ENCODE results near the gene CDH9.

CDH9 gene

DNA sequence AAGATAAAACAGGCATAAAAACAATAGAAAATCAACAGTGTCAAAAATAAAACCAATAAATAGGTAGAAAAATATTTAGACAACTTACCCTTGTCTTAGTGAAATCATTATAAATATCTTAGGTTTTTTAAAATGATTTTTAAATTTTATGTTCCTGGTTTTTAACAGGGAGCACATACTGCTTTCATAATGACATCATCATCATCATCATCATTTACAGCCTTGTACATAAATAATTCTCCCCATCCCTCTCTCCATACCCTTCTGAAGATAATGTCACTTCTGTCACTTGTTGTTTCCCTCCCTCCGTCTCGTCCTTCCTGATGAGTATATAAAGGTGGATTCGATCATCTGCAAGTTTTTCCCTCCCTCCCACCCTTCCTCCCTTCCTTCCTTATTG, 56.6 kb downstream of the CDH9 start:
- Histone ChIP-seq H3K4me1 (ENCODE audit: control insufficient read depth in 2 of 2, insufficient read depth in 2 of 2, low read length in 2 of 2) (no peaks in the 10 kb centered on the region), H3K36me3 (ENCODE audit: control insufficient read depth in 2 of 2, insufficient read depth in 2 of 2, low read length in 2 of 2) (no peaks in the 10 kb centered on the region), H3K27me3 (ENCODE audit: control insufficient read depth in 2 of 2, insufficient read depth in 2 of 2, low read length in 2 of 2) (no peaks in the 10 kb centered on the region), H3K9me3 (ENCODE audit: control insufficient read depth in 2 of 2, low read length in 2 of 2) (peaks cover 0 to 3% of the 10 kb centered on the region in 2 donors), H3K4me3 (ENCODE audit: low read length in 2 of 2) (no peak overlapping the region), H3K27ac (ENCODE audit: low read depth in 2 of 2, low read length in 2 of 2) (no peak overlapping the region), H3K9ac (ENCODE audit: low read depth in 1 of 2, low read length in 2 of 2) (no peak overlapping the region)

DNA sequence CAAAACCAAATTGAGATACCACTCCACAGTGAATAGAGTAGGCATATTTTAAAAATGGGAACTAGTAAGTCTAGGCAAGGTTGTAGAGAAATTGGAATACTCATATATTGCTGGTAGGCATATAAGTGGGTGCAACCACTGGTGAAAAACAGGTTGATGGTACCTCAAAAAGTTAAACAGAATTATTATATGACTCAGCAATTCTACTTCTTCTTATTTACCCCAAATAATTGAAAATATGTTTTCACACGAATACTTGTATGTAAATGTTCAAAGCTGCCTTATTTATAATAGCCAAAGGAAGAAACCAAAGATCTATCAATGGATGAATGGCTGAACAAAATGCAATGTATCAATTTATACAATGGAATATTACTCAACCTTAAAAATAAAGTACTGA, 79.1 kb downstream of the CDH9 start:
- no peak overlapping the region for H3K4me3 ChIP-seq (ENCODE audit: low read length in 2 of 2)
- no peaks in the 10 kb centered on the region for H3K27me3 ChIP-seq (ENCODE audit: control insufficient read depth in 2 of 2, insufficient read depth in 2 of 2, low read length in 2 of 2)
- no peaks in the 10 kb centered on the region for H3K9me3 ChIP-seq (ENCODE audit: control insufficient read depth in 2 of 2, low read length in 2 of 2)
- no peak overlapping the region for H3K27ac ChIP-seq (ENCODE audit: low read depth in 2 of 2, low read length in 2 of 2)
- no peaks in the 10 kb centered on the region for H3K4me1 ChIP-seq (ENCODE audit: control insufficient read depth in 2 of 2, insufficient read depth in 2 of 2, low read length in 2 of 2)
- H3K9ac ChIP-seq (ENCODE audit: low read depth in 1 of 2, low read length in 2 of 2): no peak overlapping the region
- H3K36me3 ChIP-seq (ENCODE audit: control insufficient read depth in 2 of 2, insufficient read depth in 2 of 2, low read length in 2 of 2): no peaks in the 10 kb centered on the region

DNA sequence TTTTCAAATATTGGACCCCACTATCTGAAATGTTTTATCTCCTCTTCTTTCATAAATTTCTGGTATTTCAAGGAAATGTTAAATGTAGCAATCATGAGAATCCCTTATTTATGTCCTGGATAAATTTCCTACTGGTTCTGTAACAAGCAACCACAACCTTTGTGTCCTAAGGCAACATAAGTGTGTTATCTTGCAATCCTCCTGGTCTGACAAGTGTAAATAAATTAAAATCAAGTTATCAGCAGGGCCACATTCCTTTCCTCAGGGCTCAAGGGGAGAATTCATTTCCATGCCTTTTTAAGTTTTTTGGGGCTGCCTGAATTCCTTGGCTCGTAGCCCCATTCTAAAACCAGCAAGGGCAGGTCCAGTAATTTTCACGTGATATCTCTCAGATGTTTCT, 83.2 kb downstream of the CDH9 start:
- no peak overlapping the region for H3K9ac ChIP-seq (ENCODE audit: low read depth in 1 of 2, low read length in 2 of 2)
- H3K9me3 ChIP-seq (ENCODE audit: control insufficient read depth in 2 of 2, low read length in 2 of 2): no peaks in the 10 kb centered on the region
- H3K27ac ChIP-seq (ENCODE audit: low read depth in 2 of 2, low read length in 2 of 2): no peak overlapping the region
- H3K27me3 ChIP-seq (ENCODE audit: control insufficient read depth in 2 of 2, insufficient read depth in 2 of 2, low read length in 2 of 2): no peaks in the 10 kb centered on the region
- H3K36me3 ChIP-seq (ENCODE audit: control insufficient read depth in 2 of 2, insufficient read depth in 2 of 2, low read length in 2 of 2): no peaks in the 10 kb centered on the region
- H3K4me1 ChIP-seq (ENCODE audit: control insufficient read depth in 2 of 2, insufficient read depth in 2 of 2, low read length in 2 of 2): no peaks in the 10 kb centered on the region
- no peak overlapping the region for H3K4me3 ChIP-seq (ENCODE audit: low read length in 2 of 2)

DNA sequence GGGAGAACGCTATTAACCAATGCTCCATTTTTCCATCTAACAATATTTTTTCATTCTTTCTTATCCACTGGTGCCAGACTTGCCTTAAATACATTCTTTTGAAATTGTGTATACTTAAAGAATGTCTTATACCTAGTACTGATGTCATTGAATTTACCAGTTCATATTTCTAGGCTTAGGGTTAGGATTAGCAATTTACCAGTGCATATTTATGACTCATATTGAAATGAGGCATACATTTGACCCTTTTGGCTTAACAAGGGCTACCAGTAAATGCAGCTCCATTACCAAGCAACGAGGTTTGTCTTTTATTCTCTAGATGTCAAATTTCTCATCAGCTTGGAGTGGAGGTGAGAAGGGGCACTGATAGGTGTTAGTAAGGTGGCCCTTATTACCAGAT, 89.5 kb downstream of the CDH9 start:
- no peaks in the 10 kb centered on the region for H3K36me3 ChIP-seq (ENCODE audit: control insufficient read depth in 2 of 2, insufficient read depth in 2 of 2, low read length in 2 of 2)
- no peak overlapping the region for H3K4me3 ChIP-seq (ENCODE audit: low read length in 2 of 2)
- H3K9ac ChIP-seq (ENCODE audit: low read depth in 1 of 2, low read length in 2 of 2): no peak overlapping the region
- H3K27me3 ChIP-seq (ENCODE audit: control insufficient read depth in 2 of 2, insufficient read depth in 2 of 2, low read length in 2 of 2): no peaks in the 10 kb centered on the region
- H3K27ac ChIP-seq (ENCODE audit: low read depth in 2 of 2, low read length in 2 of 2): no peak overlapping the region
- H3K4me1 ChIP-seq (ENCODE audit: control insufficient read depth in 2 of 2, insufficient read depth in 2 of 2, low read length in 2 of 2): no peaks in the 10 kb centered on the region
- H3K9me3 ChIP-seq (ENCODE audit: control insufficient read depth in 2 of 2, low read length in 2 of 2): peaks cover 0 to 3% of the 10 kb centered on the region in 2 donors

DNA sequence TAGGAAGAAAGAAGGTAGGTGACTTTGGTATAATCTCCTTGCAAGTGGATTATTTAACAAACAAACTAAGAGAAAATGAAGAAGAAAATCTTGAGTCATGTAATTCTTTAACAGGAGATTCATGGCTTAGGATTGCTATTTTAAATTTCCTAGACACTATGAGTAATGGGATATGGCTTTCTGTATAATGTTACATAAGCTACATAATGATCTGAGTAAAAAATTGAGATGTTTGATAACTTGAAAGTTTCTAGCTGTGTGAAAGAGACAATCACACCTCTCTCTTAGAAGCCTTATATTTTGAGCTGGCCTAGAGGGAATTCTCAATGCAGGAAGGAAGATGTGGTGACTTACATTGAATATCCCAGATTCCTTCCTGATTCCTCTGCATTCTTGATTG, 92.5 kb downstream of the CDH9 start:
- no peak overlapping the region for H3K27ac ChIP-seq (ENCODE audit: low read depth in 2 of 2, low read length in 2 of 2)
- no peaks in the 10 kb centered on the region for H3K27me3 ChIP-seq (ENCODE audit: control insufficient read depth in 2 of 2, insufficient read depth in 2 of 2, low read length in 2 of 2)
- H3K4me3 ChIP-seq (ENCODE audit: low read length in 2 of 2): no peak overlapping the region
- peaks cover 0 to 3% of the 10 kb centered on the region in 2 donors for H3K9me3 ChIP-seq (ENCODE audit: control insufficient read depth in 2 of 2, low read length in 2 of 2)
- no peak overlapping the region for H3K9ac ChIP-seq (ENCODE audit: low read depth in 1 of 2, low read length in 2 of 2)
- no peaks in the 10 kb centered on the region for H3K4me1 ChIP-seq (ENCODE audit: control insufficient read depth in 2 of 2, insufficient read depth in 2 of 2, low read length in 2 of 2)
- no peaks in the 10 kb centered on the region for H3K36me3 ChIP-seq (ENCODE audit: control insufficient read depth in 2 of 2, insufficient read depth in 2 of 2, low read length in 2 of 2)

DNA sequence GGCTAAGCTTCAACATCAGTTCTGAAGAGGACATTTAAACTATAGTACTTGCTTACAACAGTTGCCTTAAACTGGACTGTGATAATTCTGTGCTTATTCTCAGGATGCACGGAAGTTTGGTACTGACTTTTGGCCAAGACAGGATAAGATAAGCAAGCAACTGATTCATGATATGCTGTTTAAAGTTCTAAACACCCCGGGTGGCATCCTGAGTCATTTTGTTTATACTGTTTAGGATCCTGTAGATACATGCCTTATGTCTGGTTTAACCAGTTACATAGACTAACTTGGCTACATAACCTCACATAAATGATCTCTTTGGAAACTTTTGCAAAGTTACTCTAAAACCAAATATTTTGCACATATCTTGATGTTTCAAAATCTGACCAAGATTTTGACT, 95.9 kb downstream of the CDH9 start:
- Histone ChIP-seq H3K9ac (ENCODE audit: low read depth in 1 of 2, low read length in 2 of 2) (no peak overlapping the region), H3K4me3 (ENCODE audit: low read length in 2 of 2) (no peak overlapping the region), H3K27me3 (ENCODE audit: control insufficient read depth in 2 of 2, insufficient read depth in 2 of 2, low read length in 2 of 2) (no peaks in the 10 kb centered on the region), H3K36me3 (ENCODE audit: control insufficient read depth in 2 of 2, insufficient read depth in 2 of 2, low read length in 2 of 2) (no peaks in the 10 kb centered on the region), H3K27ac (ENCODE audit: low read depth in 2 of 2, low read length in 2 of 2) (no peak overlapping the region), H3K9me3 (ENCODE audit: control insufficient read depth in 2 of 2, low read length in 2 of 2) (no peaks in the 10 kb centered on the region), H3K4me1 (ENCODE audit: control insufficient read depth in 2 of 2, insufficient read depth in 2 of 2, low read length in 2 of 2) (no peaks in the 10 kb centered on the region)

DNA sequence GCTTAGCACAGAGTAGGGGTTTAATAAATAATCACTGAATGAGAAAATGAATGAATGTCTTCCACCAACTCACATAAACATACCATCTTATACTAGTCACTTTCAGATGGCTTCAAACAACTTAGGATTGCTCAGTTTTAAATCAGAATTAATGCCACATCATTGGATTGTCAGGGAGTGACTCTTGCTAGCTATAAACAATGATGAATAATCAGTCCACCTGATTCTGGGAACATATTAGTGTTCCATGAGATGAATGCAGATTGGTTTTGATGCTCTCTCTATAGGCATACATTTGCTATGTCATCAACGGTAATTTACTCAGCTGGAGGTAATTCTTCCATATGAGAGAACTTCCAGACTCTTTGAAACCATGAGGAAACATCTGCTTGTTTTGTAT, 97.4 kb downstream of the CDH9 start:
- Histone ChIP-seq H3K9ac (ENCODE audit: low read depth in 1 of 2, low read length in 2 of 2) (no peak overlapping the region), H3K4me3 (ENCODE audit: low read length in 2 of 2) (no peak overlapping the region), H3K4me1 (ENCODE audit: control insufficient read depth in 2 of 2, insufficient read depth in 2 of 2, low read length in 2 of 2) (no peaks in the 10 kb centered on the region), H3K9me3 (ENCODE audit: control insufficient read depth in 2 of 2, low read length in 2 of 2) (no peaks in the 10 kb centered on the region), H3K36me3 (ENCODE audit: control insufficient read depth in 2 of 2, insufficient read depth in 2 of 2, low read length in 2 of 2) (no peaks in the 10 kb centered on the region), H3K27ac (ENCODE audit: low read depth in 2 of 2, low read length in 2 of 2) (no peak overlapping the region), H3K27me3 (ENCODE audit: control insufficient read depth in 2 of 2, insufficient read depth in 2 of 2, low read length in 2 of 2) (no peaks in the 10 kb centered on the region)

DNA sequence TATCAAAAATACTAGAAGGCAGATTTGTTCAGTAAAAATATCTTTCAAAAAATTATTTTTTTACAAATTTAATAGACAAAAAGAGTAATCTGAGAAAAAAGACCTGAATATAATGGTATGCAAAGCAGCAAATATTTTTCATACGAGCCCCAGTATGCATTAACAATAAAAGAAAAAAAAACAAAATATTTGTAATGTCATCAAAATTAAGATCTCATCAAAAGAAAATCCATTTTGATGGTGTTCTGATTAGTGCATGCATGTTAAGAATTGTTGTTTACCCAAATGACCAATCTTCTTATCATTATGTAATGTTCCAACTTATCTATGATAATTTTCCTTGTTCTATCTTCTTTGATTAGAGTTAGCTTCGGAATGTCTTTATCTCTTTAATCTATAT, 106.1 kb downstream of the CDH9 start:
- H3K9ac ChIP-seq (ENCODE audit: low read depth in 1 of 2, low read length in 2 of 2): no peak overlapping the region
- peaks cover 0 to 3% of the 10 kb centered on the region in 2 donors for H3K9me3 ChIP-seq (ENCODE audit: control insufficient read depth in 2 of 2, low read length in 2 of 2)
- H3K4me1 ChIP-seq (ENCODE audit: control insufficient read depth in 2 of 2, insufficient read depth in 2 of 2, low read length in 2 of 2): no peaks in the 10 kb centered on the region
- H3K27ac ChIP-seq (ENCODE audit: low read depth in 2 of 2, low read length in 2 of 2): no peak overlapping the region
- no peaks in the 10 kb centered on the region for H3K27me3 ChIP-seq (ENCODE audit: control insufficient read depth in 2 of 2, insufficient read depth in 2 of 2, low read length in 2 of 2)
- H3K36me3 ChIP-seq (ENCODE audit: control insufficient read depth in 2 of 2, insufficient read depth in 2 of 2, low read length in 2 of 2): no peaks in the 10 kb centered on the region
- H3K4me3 ChIP-seq (ENCODE audit: low read length in 2 of 2): no peak overlapping the region

DNA sequence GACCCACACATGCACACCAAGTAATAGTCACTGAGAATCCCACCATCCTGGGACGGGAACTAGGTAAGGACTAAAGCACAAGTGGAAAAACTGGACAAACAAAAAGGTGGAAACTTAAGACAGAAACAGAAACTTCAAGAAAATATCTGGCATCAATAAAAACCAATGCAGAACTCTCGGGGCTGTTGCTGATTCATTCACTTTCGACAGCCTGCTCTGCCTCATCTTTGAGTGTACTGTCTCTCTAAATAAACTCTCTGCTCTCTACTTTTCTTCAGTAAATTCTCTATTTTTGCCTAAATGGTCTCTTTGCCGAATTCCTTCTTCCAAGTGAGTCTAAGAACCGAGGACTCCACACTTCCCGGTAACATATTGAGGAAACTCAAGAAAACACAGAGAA, 116.9 kb downstream of the CDH9 start:
- peaks cover 0 to 3% of the 10 kb centered on the region in 2 donors for H3K9me3 ChIP-seq (ENCODE audit: control insufficient read depth in 2 of 2, low read length in 2 of 2)
- no peaks in the 10 kb centered on the region for H3K4me1 ChIP-seq (ENCODE audit: control insufficient read depth in 2 of 2, insufficient read depth in 2 of 2, low read length in 2 of 2)
- no peaks in the 10 kb centered on the region for H3K27me3 ChIP-seq (ENCODE audit: control insufficient read depth in 2 of 2, insufficient read depth in 2 of 2, low read length in 2 of 2)
- no peak overlapping the region for H3K9ac ChIP-seq (ENCODE audit: low read depth in 1 of 2, low read length in 2 of 2)
- H3K36me3 ChIP-seq (ENCODE audit: control insufficient read depth in 2 of 2, insufficient read depth in 2 of 2, low read length in 2 of 2): no peaks in the 10 kb centered on the region
- no peak overlapping the region for H3K27ac ChIP-seq (ENCODE audit: low read depth in 2 of 2, low read length in 2 of 2)
- no peak overlapping the region for H3K4me3 ChIP-seq (ENCODE audit: low read length in 2 of 2)

DNA sequence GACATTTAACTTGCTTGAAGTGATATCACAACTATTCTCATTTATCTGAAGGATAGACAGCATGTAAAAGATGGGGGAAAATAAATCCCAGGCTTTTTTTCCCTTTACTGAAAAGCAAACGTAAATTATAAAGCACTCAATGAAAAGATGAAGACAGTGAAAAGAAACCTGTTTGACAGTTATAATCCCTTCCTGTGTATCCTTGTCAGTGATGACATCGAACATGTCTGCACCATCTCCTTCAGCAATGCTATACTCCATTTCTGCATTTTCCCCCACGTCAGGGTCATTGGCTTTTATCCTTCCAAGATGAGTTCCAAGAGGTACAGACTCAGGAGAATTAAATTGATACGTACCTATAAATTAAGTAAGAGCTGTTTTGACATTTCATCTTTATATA, 134.9 kb downstream of the CDH9 start:
- no peaks in the 10 kb centered on the region for H3K4me1 ChIP-seq (ENCODE audit: control insufficient read depth in 2 of 2, insufficient read depth in 2 of 2, low read length in 2 of 2)
- H3K4me3 ChIP-seq (ENCODE audit: low read length in 2 of 2): no peak overlapping the region
- H3K27ac ChIP-seq (ENCODE audit: low read depth in 2 of 2, low read length in 2 of 2): no peak overlapping the region
- H3K9me3 ChIP-seq (ENCODE audit: control insufficient read depth in 2 of 2, low read length in 2 of 2): no peaks in the 10 kb centered on the region
- H3K36me3 ChIP-seq (ENCODE audit: control insufficient read depth in 2 of 2, insufficient read depth in 2 of 2, low read length in 2 of 2): no peaks in the 10 kb centered on the region
- H3K27me3 ChIP-seq (ENCODE audit: control insufficient read depth in 2 of 2, insufficient read depth in 2 of 2, low read length in 2 of 2): no peaks in the 10 kb centered on the region
- no peak overlapping the region for H3K9ac ChIP-seq (ENCODE audit: low read depth in 1 of 2, low read length in 2 of 2)

DNA sequence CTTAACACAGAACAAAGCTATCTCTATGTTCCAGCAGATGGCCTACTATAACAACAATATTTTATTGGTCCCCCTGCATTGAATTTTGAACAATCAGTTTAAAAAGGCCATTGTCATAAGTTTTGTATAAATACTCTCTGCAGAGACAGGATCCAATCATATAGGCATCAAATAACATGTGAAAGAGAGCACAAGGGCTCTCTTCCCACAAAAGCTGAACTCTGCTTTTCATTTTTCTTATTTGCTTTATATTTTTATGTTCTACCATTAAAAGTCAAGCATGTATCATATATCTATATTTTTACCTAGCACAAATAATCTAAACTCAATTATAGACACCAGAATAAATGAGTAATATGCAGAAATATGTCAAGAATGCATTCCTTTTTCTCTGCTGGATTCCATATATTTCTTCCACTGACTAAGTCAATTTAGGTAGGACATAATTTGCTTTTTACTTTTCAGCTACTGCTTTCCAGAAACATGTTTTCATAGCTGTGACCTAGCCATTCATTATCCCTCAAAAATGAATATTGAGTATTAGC, 143.6 kb downstream of the CDH9 start:
- Histone ChIP-seq H3K4me3 (ENCODE audit: low read length in 2 of 2) (no peak overlapping the region), H3K27me3 (ENCODE audit: control insufficient read depth in 2 of 2, insufficient read depth in 2 of 2, low read length in 2 of 2) (no peaks in the 10 kb centered on the region), H3K27ac (ENCODE audit: low read depth in 2 of 2, low read length in 2 of 2) (no peak overlapping the region), H3K9me3 (ENCODE audit: control insufficient read depth in 2 of 2, low read length in 2 of 2) (peaks cover 0 to 8% of the 10 kb centered on the region in 2 donors), H3K9ac (ENCODE audit: low read depth in 1 of 2, low read length in 2 of 2) (no peak overlapping the region), H3K4me1 (ENCODE audit: control insufficient read depth in 2 of 2, insufficient read depth in 2 of 2, low read length in 2 of 2) (no peaks in the 10 kb centered on the region), H3K36me3 (ENCODE audit: control insufficient read depth in 2 of 2, insufficient read depth in 2 of 2, low read length in 2 of 2) (no peaks in the 10 kb centered on the region)
